Vagina (tissue), 2 donors: ENCODE measurements around the gene ASTN2.

Experiments
- POLR2A ChIP-seq, 2 donors: fragments of 450-650 bp; IDR thresholded peaks; one replicate each; pipeline ENCODE4 v1.6.1; 2017; ENCODE audit warnings: antibody characterized with exemption in 2 of 2, mild to moderate bottlenecking in 2 of 2, moderate library complexity in 2 of 2
- TF ChIP-seq, protein P1 (sequence below), 3 experiments: fragments of 450-650 bp in 2 of 3; fragments of 200-600 bp in 1 of 3; sonication (generic) in 1 of 3; IDR thresholded peaks; one replicate each; pipeline ENCODE4 v1.5.1; 2017 to 2019; ENCODE audit warnings: antibody characterized with exemption in 3 of 3, mild to moderate bottlenecking in 2 of 3, moderate library complexity in 2 of 3

DNA sequence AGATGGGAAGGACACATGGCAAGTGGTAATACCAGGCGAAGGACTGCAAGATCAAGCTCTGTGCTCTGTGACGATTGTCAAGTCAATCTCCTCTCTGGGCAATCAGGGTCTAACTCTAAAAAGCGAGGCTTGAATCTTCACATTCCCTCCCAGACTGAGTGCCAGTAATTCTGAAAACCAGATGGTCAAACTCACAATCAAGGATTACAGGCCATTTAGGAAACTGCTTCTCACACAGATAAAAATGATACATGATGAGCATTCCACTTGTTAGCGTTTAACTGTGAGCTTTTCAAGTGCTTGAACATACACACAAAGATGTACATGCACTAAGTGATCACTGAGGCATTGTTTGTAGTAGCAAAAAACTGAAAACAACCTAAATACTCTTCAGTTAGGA is 517.7 kb downstream of the ASTN2 start:
- TF ChIP-seq, protein P1, sequence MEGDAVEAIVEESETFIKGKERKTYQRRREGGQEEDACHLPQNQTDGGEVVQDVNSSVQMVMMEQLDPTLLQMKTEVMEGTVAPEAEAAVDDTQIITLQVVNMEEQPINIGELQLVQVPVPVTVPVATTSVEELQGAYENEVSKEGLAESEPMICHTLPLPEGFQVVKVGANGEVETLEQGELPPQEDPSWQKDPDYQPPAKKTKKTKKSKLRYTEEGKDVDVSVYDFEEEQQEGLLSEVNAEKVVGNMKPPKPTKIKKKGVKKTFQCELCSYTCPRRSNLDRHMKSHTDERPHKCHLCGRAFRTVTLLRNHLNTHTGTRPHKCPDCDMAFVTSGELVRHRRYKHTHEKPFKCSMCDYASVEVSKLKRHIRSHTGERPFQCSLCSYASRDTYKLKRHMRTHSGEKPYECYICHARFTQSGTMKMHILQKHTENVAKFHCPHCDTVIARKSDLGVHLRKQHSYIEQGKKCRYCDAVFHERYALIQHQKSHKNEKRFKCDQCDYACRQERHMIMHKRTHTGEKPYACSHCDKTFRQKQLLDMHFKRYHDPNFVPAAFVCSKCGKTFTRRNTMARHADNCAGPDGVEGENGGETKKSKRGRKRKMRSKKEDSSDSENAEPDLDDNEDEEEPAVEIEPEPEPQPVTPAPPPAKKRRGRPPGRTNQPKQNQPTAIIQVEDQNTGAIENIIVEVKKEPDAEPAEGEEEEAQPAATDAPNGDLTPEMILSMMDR (IDR thresholded peaks at IDR 0.05): no peak
- no peak for TF ChIP-seq POLR2A (IDR thresholded peaks at IDR 0.05)
